Astrocyte (in vitro differentiated cells and primary cell): ENCODE results near the gene KCP. TPM values are rescaled to one million over a fixed set of nuclear protein-coding genes. Genes with fewer than 3 reads are reported as not detected.

Experiments used
- DNase-seq: peaks from one replicate; pipeline ENCODE4 v3.0.0-alpha.2; 2010; ENCODE audit warnings: low read depth
- FAIRE-seq: peaks from 2 replicates; lab custom pipeline; 2011; peaks lifted over from hg19 to GRCh38; lab: Jason Lieb, UNC
- H2AFZ ChIP-seq: 2 replicates; pipeline ENCODE4 v1.6.0; 2012; ENCODE audit warnings: low read depth, low read length, inconsistent platforms
- H3K27ac ChIP-seq: 2 replicates; pipeline ENCODE4 v1.5.1; 2011; ENCODE audit warnings: low read depth, low read length, inconsistent platforms
- H3K27me3 ChIP-seq: 2 replicates; pipeline ENCODE4 v1.6.0; 2011; ENCODE audit warnings: low read length, inconsistent platforms; ENCODE audit not compliant: insufficient read depth
- H3K36me3 ChIP-seq: 2 replicates; pipeline ENCODE4 v1.5.1; 2011; ENCODE audit warnings: low read length, inconsistent platforms; ENCODE audit not compliant: insufficient read depth
- H3K4me1 ChIP-seq: 2 replicates; pipeline ENCODE4 v1.5.1; 2011; ENCODE audit warnings: low read length, inconsistent platforms; ENCODE audit not compliant: insufficient read depth
- H3K4me2 ChIP-seq: 2 replicates; pipeline ENCODE4 v1.6.0; 2012; ENCODE audit warnings: low read length, inconsistent platforms
- H3K4me3 ChIP-seq: 2 replicates; pipeline ENCODE4 v1.5.1; 2011; ENCODE audit warnings: low read depth, mild to moderate bottlenecking, low read length, inconsistent platforms; ENCODE audit not compliant: insufficient read depth
- H3K79me2 ChIP-seq: 2 replicates; pipeline ENCODE4 v1.6.0; 2012; ENCODE audit warnings: mild to moderate bottlenecking, low read length, inconsistent platforms; ENCODE audit not compliant: insufficient read depth
- H3K9ac ChIP-seq: 2 replicates; pipeline ENCODE4 v1.6.0; 2012; ENCODE audit warnings: mild to moderate bottlenecking, low read length, inconsistent platforms
- H3K9me3 ChIP-seq: 2 replicates; pipeline ENCODE4 v1.5.1; 2012; ENCODE audit warnings: low read depth, mild to moderate bottlenecking, low read length, inconsistent platforms; ENCODE audit not compliant: insufficient read depth
- H4K20me1 ChIP-seq: 2 replicates; pipeline ENCODE4 v1.6.0; 2012; ENCODE audit warnings: low read length, inconsistent platforms; ENCODE audit not compliant: insufficient read depth
- H3K27ac Mint-ChIP-seq: one replicate; pipeline ENCODE4 v1.8.0; 2021; ENCODE audit warnings: mild to moderate bottlenecking, mixed read lengths; ENCODE audit not compliant: unreplicated experiment
- H3K27me3 Mint-ChIP-seq: one replicate; pipeline ENCODE4 v1.8.0; 2021; ENCODE audit warnings: low read depth, mixed read lengths; ENCODE audit not compliant: unreplicated experiment
- H3K36me3 Mint-ChIP-seq: one replicate; pipeline ENCODE4 v1.8.0; 2021; ENCODE audit warnings: low read depth, mixed read lengths; ENCODE audit not compliant: unreplicated experiment
- H3K4me1 Mint-ChIP-seq: one replicate; pipeline ENCODE4 v1.8.0; 2021; ENCODE audit warnings: low read depth, mixed read lengths; ENCODE audit not compliant: unreplicated experiment
- H3K4me3 Mint-ChIP-seq: one replicate; pipeline ENCODE4 v1.8.0; 2021; ENCODE audit warnings: mild to moderate bottlenecking, moderate library complexity, mixed read lengths; ENCODE audit not compliant: unreplicated experiment
- H3K9me3 Mint-ChIP-seq: one replicate; pipeline ENCODE4 v1.8.0; 2021; ENCODE audit warnings: mild to moderate bottlenecking, mixed read lengths; ENCODE audit not compliant: unreplicated experiment
- EZH2 ChIP-seq: IDR thresholded peaks from 2 replicates; pipeline ENCODE4 v1.6.1; 2012; ENCODE audit warnings: mild to moderate bottlenecking, low read length, inconsistent platforms; ENCODE audit not compliant: insufficient read depth
- total RNA-seq: library from RNA; stranded (reverse); gene quantifications from 2 replicates; pipeline ENCODE4 v1.2.1, GENCODE V29; 2021
- TF ChIP-seq, protein P1 (sequence below): IDR thresholded peaks from 2 replicates; pipeline ENCODE4 v1.5.1; 2011; ENCODE audit warnings: low read depth, mild to moderate bottlenecking, inconsistent platforms, low read length, moderate library complexity; ENCODE audit not compliant: insufficient read depth

The KCP gene
- total RNA-seq, 1 donor from 2014 or later, result 0.20 TPM

GRCh38 chr7:128844777-128845311, 65.7 kb downstream of the KCP start:
- no peak overlapping the region for H2AFZ ChIP-seq
- Mint-ChIP-seq H3K36me3 (peaks cover 12% of the 10 kb centered on the region), H3K4me3 (no peak overlapping the region), H3K27ac (peak overlapping the region; percentile 53), H3K4me1 (no peaks in the 10 kb centered on the region), H3K9me3 (no peaks in the 10 kb centered on the region), H3K27me3 (no peaks in the 10 kb centered on the region)
- peaks cover 11% of the 10 kb centered on the region for H3K4me1 ChIP-seq
- H3K79me2 ChIP-seq, result peaks cover 27% of the 10 kb centered on the region
- H3K27ac ChIP-seq, result no peak overlapping the region
- H3K9ac ChIP-seq, result no peak overlapping the region
- peaks cover 71% of the 10 kb centered on the region for H3K36me3 ChIP-seq
- DNase-seq, result no peak
- no peak for FAIRE-seq
- peaks cover 93% of the 10 kb centered on the region for H4K20me1 ChIP-seq
- H3K9me3 ChIP-seq, result no peaks in the 10 kb centered on the region
- no peak overlapping the region for H3K4me2 ChIP-seq
- no peak for TF ChIP-seq EZH2
- TF ChIP-seq, protein P1, sequence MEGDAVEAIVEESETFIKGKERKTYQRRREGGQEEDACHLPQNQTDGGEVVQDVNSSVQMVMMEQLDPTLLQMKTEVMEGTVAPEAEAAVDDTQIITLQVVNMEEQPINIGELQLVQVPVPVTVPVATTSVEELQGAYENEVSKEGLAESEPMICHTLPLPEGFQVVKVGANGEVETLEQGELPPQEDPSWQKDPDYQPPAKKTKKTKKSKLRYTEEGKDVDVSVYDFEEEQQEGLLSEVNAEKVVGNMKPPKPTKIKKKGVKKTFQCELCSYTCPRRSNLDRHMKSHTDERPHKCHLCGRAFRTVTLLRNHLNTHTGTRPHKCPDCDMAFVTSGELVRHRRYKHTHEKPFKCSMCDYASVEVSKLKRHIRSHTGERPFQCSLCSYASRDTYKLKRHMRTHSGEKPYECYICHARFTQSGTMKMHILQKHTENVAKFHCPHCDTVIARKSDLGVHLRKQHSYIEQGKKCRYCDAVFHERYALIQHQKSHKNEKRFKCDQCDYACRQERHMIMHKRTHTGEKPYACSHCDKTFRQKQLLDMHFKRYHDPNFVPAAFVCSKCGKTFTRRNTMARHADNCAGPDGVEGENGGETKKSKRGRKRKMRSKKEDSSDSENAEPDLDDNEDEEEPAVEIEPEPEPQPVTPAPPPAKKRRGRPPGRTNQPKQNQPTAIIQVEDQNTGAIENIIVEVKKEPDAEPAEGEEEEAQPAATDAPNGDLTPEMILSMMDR, result no peak
- no peak overlapping the region for H3K4me3 ChIP-seq
- no peaks in the 10 kb centered on the region for H3K27me3 ChIP-seq

DNA sequence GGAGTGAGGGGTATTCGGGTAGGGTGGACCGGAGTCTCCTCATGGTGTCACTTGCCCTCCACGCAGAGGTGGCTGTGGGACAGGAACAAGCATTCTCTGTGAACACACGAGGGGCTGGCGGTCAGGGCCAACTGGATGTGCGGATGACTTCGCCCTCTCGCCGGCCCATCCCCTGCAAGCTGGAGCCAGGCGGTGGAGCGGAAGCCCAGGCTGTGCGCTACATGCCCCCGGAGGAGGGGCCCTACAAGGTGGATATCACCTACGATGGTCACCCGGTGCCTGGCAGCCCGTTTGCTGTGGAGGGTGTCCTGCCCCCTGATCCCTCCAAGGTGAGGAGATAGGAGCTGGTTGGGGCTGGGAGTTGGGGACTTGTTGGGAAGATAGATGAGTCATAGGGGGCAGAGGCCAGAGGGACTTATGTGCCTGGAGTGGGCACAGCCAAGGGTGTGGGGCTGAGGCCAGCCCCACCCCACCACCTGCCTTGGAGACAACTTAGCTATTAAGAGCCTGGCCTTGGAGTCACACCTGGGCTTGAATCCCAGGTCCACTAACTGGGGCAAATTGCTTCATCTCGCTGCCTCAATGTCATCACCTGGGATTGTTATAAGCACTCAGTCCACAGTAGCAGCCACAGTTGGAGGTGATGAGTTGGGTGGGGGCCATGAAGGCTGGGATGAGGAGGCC, 66.4 kb downstream of the KCP start:
- no peak overlapping the region for H3K27ac Mint-ChIP-seq
- no peaks in the 10 kb centered on the region for H3K4me1 Mint-ChIP-seq
- DNase-seq (no peak), FAIRE-seq (no peak)
- Histone ChIP-seq H3K4me1 (peaks cover 11% of the 10 kb centered on the region), H3K79me2 (peaks cover 33% of the 10 kb centered on the region), H2AFZ (no peak overlapping the region), H3K36me3 (peaks cover 69% of the 10 kb centered on the region), H3K9ac (no peak overlapping the region), H3K27me3 (no peaks in the 10 kb centered on the region), H3K4me2 (no peak overlapping the region), H3K4me3 (no peak overlapping the region), H3K9me3 (no peaks in the 10 kb centered on the region), H4K20me1 (peaks cover 94% of the 10 kb centered on the region), H3K27ac (no peak overlapping the region)
- H3K9me3 Mint-ChIP-seq, result no peaks in the 10 kb centered on the region
- H3K36me3 Mint-ChIP-seq, result peaks cover 15% of the 10 kb centered on the region
- no peaks in the 10 kb centered on the region for H3K27me3 Mint-ChIP-seq
- no peak for TF ChIP-seq EZH2
- TF ChIP-seq, protein P1, result no peak
- no peak overlapping the region for H3K4me3 Mint-ChIP-seq
